Stimulated activated CD8-positive, alpha-beta memory T cell treated with anti-CD3 and anti-CD28 coated beads, Interleukin-15, amount 100 ng/mL, for 4 hours (primary cell): ENCODE data around the gene RPS6KL1.
A peak's percentile ranks its signal among the peaks of the same experiment; 100 is the strongest.

Experiments used
- DNase-seq, 2 donors: peaks; one replicate each; pipeline ENCODE4 v3.0.0-alpha.2; 2020; ENCODE audit warnings: low read depth in 2 of 2

The RPS6KL1 gene

DNA sequence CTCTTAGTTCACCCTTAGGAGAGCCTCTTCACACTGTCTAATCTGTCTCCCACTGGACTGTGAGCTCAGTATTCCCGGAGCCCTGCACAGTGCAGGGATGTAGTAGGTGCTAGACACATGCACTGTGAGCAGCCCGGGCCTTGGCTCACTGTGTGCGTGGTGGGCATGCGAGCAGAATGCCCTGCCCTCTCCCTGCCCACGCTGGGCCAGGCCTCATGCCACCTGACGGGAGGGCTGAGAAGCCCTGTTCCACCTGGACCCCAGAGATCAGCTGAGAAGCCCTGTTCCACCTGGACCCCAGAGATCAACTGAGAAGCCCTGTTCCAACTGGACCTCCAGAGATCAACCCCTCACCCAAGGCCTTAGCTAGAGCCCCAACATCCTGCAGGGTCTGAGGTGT, 10.9 kb downstream of the RPS6KL1 start:
- DNase-seq = no peak

DNA sequence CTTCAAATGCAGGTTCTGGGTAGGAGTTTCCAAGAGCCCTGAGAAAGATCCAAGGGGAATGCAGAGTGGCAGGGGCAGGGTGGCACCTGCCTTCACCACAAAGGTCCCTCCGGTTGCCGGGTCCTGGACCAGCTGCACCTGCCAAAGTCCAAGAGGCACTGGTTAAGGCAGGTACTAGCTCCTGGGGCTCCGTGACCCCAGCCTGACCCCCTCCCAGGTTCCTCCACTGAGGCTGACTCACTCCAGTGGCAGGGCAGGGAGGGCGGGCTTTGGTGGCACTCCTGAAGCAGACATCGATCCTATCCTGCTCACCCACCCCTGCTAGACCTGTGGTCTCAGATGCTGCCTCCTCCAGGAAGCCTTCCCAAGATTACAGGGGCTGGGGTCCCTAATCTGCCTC, 11.4 kb downstream of the RPS6KL1 start:
- no peak for DNase-seq

DNA sequence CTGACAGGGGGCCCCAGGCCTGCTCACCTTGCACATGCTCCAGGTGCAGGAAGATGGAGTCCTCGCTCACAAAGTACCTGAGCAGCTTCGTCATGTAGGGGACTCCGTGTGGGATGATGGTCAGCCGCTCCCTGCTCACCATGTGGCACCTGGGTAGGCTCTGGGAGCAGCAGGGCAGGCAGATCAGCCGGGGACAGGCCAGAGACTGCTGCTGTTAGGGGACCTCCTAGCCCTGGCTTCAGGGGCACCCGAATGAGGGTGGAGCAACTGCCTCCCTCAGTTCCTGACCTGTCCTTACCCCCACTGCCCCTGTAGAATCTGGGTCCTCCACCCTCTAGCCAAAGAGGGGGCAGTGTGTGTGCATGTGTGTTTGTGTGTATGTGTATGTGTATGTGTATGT, 11.8 kb downstream of the RPS6KL1 start:
- no peak for DNase-seq

DNA sequence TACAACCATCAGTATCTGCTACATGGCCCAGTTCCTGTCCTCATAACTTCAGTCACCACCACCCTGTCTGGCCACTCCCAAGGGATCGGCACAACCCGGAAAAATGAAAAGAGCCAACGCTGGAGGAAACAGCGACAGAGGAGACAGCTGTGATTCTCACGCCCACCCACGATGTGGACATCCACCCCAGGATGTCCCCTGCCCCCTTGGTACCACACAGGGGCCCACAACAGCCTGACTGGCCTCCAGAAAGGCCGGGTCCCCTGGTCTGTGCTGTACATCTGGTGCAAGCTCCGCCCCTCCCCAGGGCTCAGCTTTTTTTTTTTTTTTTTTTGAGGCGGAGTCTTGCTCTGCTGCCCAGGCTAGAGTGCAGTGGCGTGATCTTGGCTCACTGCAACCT, 12.5 kb downstream of the RPS6KL1 start:
- DNase-seq = no peak

DNA sequence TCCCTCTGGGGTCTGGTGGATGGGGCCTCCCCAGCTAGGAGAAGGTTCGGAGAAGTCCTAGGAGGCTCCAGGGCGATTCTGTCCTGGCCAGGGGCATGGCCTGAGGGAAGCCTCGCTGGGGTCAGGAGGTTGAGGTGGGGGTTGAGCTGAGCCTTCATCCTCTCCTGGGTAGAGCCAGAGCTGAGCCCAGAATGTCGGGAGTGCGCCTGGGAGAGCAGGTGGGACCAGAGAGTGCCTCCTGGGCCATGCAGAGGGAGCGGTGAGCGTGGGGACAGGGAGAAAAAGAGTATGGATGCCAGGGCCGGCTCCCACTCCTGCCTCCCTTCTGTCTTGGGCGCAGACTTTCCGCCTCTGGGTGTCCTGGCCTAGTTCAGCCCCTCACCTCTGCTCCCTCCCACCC, 13.1 kb downstream of the RPS6KL1 start:
- no peak for DNase-seq

DNA sequence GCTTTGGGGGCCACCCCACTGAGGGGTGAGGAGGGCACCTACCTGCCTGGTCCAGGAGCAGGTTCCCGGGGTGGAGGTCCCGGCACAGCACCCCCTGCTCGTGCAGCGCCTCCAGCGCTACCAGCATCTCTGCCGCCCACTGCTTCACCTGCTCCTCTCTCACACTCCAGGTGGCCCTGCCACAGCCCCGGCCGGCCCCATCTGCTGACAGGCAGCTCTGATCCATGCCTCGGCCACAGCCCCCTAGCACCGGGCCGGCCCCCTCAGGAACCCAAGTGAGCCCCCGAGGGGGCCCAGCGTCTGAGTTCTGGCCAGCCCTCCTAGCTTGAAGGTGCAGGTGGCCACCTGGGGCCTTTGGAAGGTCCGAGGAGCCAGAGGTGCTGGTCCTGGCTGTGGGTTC, 13.6 kb downstream of the RPS6KL1 start:
- no peak for DNase-seq

DNA sequence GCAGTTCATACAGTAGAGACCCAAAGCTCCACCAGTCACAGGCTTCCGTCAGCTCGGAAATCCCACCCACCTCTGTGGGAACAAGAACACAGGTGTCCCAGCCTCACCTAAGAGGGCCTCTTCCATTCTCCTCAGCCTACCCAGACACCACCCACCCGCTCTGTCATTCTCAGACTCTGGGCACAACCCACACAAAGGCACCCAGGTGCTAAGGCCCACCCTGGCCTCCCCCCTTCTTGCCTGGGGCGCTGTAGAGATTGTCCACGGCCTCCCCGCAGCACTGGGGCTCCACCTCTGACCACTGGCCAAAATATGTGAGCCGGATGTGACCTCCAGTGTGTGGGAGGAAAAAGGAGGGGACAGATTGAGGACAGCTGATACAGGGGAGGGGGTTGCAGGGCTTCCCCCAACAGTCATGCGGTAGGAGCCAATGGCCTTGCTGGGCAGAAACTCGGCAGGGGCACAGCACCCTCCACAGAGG, 14.2 kb downstream of the RPS6KL1 start:
- DNase-seq = no peak

DNA sequence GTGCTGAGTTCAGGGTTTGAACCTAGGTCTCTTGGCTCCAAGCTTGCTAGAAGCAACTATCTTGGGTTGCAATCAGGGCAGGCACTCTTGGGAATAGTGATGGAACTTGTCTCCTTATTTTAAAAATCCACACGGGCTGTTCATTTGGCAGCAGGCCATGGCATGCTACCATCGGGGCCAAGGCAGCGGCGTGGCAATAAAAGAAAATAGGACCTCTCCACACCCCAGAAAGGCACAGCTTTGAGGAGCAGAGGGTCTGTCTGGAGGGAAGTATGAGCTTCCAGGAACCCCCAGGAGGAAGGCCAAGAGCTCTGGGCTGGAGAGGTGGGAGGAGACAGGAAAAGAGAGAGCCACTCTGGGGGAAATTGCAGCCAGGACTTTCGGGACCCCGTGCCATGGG, 15.3 kb downstream of the RPS6KL1 start:
- DNase-seq = no peak

DNA sequence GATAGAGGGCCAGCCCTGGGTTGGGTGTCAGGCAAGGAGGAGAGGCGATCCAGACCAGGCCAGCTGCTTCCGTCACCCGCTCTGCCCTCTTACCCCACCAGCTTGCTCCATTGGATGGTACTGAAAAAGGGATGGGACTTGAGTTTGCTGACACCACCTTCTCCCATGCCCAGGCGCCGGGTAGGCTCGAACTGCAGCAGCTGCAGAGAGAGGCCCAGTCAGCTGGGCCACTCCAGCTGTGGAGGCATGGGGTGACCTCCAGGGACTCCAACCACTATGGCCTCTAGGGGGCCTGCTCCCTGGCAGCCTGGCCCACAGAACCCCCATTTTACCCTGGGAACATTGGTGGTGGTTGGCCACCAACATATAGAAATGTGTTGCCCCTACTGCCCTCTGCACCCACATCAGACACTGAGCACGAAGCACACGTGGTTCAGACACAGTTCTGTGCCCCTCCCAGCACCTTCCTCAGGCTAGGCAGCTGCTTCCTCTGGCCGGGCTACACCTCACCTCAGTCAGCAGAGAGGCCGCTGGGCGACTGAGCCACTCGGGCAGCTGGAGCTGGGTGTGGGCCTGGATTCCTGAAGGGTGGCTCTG, 16.0 kb downstream of the RPS6KL1 start:
- no peak for DNase-seq

DNA sequence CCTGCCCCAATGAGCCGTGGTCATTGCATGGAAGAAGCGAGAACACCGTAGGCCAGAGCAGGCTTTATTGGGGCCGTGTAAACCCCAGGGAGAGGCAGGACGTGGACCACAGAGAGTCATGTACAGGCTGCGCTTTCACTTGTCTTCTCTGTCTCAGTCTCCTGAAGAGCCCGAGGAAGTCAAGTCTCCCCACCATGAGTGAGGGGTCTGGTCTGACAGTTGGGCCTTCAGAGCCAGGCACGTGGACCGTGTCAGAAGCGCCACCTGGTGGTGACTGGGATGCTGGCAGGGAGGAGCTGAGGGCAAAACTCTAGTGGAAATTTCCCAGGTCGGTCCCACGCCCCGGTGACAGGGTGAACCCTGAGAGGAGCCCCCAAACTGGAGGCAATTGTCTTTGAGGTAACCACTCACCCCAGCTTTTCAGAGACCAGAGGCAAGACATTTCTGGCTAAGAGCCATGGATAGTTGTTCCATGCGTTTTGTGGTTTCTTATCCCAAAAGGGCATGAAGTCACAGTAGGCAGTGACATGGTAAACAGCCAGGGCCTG, 17.4 kb downstream of the RPS6KL1 start:
- DNase-seq = peak; percentile 46 to 56

DNA sequence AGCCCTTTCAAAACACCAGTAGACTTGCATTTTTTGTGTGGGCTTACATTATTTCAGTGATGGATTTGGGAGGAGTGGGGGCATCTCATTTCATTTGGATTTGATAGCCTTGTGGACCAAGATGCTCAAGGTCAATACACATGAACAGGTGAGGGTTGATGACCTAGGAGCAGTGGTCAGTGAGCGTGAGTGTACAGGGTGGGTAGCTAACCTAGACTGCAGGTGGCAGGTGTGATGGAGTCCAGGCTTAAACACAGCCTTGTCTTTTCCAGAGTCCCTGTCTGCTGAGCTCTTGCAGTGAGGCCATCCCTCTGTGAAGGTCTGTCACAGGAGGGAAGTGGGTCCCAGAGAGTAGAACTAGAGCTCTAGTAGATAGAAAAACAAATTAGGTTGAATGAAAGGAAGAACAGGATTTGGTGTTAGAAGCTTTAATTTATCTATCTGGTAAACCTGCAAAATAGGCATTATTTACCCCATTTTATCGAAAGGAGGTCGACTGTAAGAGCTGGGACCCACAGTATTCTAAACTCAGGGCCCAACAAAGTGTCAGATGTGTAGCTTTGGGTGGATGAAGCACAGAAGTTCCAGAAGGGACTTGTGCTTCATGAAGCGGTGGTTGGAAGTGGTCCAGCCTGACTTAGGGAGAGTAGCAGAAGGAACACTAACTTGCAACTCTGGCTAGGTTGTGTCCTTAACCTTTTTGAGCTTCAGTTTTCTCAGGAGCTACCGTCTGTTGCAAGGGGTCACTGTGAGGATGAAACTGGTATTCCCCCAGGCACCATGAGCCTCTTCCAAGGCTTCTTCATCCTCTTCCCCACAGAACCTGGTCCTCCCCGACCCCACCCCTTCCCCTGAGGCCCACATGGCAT, 18.2 kb downstream of the RPS6KL1 start:
- DNase-seq = no peak

DNA sequence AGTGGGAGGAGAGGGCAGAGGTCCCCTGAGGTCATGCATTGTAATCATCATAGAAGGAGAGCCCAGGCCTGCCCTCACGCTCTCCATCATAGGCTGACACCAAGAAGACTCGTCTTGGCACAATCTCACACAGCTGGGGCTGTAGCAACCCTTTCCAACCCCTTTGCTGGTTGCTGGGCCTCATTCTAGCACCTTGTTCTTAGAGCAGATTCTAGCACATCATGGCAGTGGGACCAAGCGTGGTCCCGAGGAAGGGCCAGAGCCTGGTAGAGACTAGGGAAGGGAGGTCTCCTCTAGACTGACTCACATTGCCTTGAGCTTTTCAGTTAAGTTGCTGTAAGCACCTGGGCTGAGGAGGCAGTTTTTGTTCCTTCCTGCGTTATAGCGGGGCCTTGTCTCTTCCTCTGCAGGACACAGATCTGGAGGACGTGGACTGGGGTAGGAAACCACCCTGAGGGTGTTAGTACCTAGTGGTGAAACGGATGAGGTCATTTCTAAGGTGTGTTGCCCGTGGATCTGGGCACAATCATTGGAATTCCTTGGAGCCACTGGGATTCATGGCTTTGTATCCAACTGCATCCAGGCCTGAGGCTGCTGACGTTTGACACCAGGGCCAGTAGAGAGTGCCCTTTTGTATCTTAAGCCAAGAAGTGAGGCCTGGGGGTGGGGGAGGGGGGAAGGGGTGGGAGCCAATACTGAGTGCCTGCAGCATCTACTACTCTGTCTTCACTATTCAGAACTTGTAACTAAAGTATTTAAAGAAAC, 19.9 kb downstream of the RPS6KL1 start:
- DNase-seq = no peak

DNA sequence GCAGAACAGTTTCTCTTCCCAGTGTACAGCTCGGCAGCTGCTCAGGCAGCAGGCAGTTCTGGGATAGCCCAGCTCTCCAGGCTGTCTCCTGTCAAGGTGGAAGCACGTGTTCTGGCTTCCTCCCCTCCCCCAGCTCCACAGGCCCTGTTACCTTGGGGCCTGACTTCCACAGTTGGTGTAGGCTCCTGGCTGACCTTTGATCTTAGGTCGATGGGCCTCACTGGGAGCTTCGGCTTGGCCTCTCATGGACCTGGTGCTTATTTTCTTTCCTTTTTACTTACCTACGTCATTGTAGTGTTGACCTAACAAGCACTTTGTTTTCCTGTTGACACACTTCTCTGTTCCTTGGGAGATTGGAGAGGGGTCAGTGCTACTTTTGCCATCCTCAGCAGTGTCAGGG, 24.4 kb downstream of the RPS6KL1 start:
- DNase-seq = no peak

DNA sequence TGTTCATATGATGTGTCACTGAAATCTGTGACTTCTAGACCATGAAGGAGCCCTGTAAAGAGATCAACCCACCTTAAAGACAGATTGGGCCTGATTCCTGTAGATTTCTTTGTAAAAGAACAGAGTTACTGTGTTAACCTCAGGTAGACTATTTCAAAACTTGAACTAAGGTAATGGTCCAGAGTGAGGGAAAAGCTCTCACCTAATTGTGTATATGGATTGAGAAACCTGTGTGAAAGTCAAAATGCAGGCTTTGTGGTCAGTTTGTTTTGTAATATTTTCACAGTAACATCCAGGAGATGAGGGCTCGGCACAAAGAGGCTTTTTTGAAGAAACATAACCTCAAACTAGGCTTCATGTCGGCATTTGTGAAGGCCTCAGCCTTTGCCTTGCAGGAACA, 25.0 kb downstream of the RPS6KL1 start:
- DNase-seq = no peak

DNA sequence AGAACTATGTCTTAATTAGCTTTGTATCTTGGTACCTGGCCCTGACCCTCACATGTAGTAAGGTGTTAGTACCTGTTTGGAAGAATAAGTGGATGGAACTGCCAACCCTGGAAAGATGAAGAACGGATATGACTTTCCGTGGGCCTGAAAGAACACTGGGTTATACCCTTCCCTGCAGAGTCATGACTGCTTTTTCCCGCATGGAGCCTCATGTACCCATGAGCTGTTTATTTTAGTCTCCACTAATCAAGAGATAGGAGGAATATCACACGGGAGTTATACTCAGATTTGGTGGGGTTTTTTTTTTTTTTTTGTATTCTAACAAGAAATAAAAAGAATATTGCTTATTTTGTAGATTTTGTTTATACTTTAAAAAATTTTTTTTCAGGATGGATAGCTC, 25.4 kb downstream of the RPS6KL1 start:
- DNase-seq = no peak

DNA sequence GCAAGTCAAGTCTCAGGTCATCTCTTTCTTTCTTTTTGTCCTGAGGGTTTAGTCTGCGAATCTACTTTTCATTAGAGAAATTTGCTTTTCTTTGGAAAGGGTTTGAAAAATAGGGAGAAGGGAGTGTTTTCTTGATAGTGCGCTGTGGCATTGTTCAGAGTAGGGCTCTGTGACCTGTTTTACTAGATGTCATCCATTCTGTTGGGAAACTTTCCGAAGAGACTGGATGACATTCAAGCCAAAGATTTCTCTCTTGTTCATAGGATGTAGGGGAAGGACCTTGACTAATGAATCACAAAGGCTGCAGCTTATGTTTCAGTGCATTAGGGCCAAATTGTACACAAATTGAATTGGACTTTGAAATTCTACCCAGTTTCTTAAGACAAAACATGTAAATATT, 26.7 kb downstream of the RPS6KL1 start:
- DNase-seq = no peak

DNA sequence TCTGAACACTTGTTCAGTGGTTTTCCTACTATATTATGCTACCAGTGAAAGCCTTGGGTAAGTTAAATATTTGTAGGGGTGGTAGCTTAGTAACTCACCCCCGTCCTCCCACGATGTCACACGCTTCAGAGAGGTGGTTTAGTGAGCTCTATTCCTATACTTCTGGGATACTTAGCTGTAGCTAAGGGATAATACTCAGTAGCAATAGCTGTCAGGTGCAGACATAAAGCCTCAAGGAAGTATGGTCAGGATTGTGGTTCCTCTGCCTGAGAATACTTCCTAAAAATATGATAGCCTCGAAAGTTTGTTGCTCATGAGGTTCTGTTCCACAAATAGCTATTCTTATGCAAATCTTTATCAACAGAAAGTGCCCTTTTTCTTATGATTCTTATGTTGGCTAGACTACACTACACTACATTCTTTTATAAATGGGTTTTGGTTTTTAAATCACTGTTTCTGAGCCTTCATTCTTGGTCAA, 29.4 kb downstream of the RPS6KL1 start:
- no peak for DNase-seq

DNA sequence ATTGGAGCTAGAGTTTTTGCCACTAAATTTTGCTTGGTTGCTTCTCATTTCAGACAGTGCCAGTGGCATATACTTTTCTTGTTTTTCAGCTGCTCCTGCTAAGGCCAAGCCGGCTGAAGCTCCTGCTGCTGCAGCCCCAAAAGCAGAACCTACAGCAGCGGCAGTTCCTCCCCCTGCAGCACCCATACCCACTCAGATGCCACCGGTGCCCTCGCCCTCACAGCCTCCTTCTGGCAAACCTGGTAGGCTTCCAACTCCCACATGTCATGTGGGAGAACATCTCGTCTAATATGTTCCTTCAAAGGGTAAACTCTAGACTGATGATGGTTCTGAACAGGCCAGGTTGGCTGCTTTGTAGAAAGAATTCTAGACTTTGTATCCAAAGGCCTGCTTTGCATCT, 30.3 kb downstream of the RPS6KL1 start:
- DNase-seq = no peak

DNA sequence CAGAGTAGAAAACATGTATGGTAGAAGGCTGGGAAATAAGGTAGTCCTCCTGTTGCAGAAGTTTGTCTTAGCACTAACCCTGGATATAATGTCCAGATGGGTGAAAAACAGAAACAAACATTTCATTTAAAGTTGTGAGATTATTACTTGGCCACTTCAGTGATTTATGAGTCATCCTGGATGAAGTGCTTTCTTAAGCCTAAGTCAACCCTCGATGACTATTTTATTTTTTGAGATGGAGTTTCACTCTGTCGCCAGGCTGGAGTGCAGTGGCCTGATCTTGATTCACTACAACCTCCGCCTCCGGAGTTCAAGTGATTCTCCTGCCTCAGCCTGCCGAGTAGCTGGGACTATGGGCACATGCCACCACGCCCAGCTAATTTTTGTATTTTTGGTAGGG, 31.2 kb downstream of the RPS6KL1 start:
- DNase-seq = no peak

DNA sequence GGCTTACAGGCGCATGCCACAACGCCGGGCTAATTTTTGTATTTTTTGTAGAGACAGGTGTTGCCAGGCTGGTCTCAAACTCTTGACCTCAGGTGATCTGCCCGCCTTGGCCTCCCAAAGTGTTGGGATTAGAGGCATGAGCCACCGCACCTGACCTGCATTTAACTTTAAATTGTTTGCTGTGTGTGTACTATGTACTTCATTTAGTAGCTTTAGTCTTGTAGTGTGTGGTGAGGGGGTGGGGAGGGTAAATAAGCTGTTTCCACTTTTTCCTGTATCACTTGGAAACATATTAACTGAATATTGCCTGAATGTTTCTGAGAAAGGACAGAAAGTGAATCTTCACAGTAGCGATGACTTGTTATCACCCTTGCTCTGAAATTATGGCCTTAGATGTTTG, 32.8 kb downstream of the RPS6KL1 start:
- no peak for DNase-seq

DNA sequence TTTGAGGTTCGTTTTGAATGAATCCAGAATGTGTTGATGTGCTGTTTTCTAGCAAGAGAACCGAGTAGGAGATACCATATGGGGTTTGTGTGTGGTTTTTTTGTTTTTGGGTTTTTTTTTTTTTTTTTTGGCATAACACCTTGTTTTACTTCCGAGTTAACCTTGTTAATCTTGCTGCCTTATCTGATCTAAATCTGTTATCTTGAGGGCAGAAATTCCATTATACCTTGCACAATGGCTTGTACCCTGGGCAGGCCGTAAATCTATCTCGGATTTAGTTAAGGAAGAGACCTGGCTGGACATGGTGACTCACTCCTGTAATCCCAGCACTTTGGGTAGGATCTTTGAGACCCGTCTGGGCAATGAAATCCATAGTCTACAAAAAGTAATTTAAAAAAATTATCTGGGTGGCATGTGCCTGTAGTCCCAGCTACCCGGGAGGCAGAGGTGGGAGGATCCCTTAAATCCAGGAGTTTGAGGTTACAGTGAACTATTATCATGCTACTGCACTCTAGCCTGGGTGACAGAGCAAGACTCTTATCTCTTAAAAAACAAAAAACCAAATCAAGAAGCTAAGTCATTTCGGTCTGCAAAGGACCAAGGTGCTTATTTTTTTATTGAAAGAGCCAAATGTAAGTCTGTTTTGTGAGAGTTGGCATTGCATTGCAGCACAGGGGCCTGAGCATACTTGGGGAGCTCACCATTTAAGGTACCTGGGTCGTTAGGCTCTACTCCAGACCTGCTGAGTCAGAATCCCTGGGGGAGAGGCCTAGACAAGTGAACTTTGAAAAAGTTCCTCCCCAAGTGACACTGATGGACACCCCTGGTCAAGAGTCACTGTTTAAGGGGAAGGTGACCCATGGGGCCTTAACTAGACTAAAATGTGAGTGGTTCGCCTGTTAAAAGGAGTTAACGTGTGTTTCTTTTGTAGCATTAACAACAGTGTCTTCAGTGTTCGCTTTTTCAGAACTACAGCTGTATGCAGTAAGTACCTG, 34.6 kb downstream of the RPS6KL1 start:
- no peak for DNase-seq
